Right renal cortex interstitium (tissue), 3 donors: Measurements from ENCODE around the gene RAB31. TPM values are rescaled to one million over a fixed set of nuclear protein-coding genes. Genes with fewer than 3 reads are reported as not detected.

Experiments used
- DNase-seq, 3 donors: peaks; one replicate each; pipeline ENCODE4 v3.0.0-alpha.2; 2013; ENCODE audit warnings: low read depth in 3 of 3, low spot score in 2 of 3
- polyA plus RNA-seq, 3 donors: library from polyadenylated mRNA; unstranded; fragments of 120-200 nt; gene quantifications; one replicate each; pipeline ENCODE4 v1.2.1, GENCODE V29; 2013; ENCODE audit not compliant: insufficient read length in 3 of 3

The RAB31 gene
- polyA plus RNA-seq, 3 donors = 32.0 to 34.0 (median 32.3) TPM

DNA sequence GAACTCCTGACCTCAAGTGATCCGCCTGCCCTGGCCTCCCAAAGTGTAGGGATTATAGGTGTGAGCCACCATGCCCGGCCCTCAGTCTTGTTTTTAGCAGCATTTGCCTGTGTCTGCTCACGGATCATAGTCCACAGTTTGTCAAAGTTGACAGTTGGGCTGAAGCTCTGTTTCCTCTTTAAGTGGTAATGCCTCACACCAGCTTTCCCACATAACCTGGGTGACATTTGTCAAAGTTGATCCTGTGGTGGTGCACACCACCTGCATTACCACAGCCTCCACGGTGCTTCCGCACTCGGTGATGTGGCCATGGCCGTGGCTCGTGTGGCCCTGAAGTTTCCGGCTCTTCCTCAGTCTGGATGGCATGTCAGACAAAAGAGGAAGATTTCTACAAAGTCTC is 27.1 kb downstream of the RAB31 start:
- no peak for DNase-seq

DNA sequence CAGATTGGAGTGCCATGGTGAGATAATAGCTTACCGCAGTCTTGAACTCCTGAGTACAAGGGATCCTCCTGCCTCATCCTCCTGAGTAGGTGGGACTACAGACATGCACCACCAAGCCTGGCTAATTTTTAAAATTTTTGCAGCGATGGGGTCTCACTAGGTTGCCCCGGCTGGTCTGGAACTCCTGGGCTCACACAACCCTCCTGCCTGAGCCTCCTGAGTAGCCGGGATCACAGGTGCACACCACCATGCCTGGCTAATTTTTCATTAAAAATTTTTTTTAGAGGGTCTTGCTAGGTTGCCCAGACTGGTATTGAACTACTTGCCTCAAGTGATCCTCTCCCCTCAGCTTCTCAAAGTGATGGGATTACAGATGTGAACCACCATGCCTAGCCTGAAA is 27.8 kb downstream of the RAB31 start:
- DNase-seq = no peak

DNA sequence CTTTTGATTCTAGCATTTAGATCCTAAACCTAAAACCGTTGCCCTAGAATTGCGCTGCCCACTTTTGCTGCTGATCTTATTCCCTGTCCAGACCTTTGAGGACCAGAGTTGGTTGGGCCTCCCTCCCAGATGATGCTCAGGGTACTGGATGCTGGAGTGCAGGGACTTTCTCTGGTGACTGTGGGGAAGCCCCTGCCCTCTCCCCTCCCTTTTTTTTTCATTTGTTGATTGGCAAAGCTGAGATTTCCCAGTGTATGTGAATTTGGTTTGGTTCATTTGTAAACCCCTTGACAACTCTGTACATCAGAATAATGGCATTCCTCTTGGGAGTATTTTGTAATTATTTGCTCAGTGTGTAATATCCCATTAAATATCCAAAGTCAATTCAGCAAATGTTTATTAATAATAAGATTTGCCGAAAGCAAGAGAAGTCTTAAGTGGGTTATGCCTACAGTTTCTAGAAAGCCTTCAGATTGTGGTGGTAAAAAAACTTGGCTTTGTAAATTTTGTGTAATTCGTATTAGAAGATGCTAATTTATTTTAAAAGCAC is 28.3 kb downstream of the RAB31 start:
- no peak for DNase-seq

DNA sequence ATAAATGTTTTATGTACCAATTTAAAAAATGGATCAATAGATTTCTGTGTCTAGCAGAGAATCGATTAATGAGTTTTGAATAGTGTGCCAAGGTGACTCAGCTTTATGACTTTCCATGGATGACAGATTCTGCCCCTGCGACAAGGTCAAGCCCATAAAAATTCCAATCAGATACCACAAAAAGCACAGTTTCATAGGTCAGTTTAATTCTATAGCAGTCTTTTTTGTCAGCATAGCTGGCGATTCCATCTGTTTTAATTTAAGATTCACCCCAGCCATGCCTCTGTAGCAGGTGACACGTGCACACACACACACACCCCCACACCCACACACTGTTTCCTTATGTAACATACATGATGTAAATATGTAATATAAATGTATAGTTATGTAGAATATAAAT is 28.9 kb downstream of the RAB31 start:
- DNase-seq = no peak

DNA sequence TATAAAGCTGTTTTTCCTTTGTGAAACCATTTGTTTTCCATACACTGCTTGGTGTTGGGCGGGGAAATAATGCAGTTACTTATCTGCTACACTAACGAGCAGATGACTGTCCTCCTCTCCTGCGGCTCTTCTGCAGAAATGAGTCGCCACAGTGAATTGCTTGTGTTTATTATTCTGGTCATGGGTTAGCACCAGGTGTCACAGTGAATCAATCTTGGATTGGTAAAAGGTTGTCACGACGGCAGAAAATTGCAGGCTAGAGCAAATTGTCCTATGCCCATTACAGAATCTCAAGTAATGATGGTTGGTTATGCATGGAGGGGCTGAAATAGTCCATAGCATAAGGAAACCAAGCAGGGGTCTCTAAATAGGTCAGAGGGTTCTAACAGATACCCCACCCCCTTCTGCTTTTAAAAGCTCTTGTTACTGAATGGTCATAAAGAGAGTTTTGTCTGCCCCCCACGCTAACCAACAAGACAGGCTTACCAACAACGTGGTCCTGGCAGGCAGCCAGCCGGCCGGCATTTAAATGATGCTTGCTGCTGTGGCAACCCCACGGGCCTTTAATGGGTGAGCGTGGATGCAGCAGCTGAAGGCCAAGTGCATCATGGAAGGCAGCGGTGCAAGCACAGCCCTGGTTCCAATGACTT is 29.5 kb downstream of the RAB31 start:
- DNase-seq = no peak

DNA sequence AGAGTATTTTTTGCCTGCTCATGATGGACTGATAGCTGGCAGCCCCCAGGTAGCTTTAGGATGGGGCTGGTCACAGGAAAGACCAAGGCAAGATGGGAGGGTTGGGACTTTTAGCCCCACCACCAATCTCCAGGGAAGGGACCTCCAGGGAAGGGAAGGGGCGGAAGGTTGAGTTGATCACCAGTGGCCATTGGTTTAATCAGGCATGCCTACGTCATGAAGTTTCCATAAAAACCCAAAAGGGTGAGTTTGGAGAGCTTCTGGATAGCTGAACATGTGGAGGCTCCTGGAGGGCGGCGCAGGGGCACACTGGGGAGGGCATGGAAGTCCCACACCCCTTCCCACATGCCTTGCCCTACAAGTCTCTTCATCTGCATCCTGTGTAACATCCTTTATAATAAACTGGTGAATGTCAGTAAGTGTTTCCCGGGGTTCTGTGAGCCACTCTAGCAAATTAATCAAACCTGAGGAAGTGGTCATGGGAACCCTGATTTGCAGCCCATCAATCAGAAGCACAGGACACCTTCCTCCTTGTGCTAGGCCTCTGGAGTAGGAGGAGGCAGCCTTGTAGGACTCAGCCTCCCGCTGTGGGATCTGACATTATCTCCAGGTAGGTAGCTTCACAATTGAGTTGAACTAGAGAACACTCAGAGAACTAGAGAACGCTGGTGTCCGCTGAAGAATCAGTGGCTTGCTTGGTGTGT is 30.3 kb downstream of the RAB31 start:
- DNase-seq = no peak

DNA sequence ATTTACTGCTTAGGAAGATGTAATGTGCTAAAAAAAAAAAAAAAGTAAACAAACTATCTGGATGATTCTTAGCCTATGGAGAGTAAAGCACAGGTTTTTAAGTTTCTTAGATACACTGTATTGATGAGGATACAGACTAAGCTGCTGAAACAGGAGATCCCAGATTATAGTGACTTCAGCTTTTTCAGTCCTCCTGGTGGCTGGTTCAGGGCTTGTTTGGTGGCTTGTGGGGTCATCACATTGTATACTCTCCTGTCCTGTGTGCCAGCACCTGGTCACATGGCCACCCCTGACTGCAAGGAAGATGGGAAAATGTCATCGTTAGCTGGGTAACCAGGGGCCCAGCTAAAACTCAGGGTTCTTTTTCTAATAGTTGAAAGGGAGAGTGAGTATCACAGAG is 31.4 kb downstream of the RAB31 start:
- no peak for DNase-seq

DNA sequence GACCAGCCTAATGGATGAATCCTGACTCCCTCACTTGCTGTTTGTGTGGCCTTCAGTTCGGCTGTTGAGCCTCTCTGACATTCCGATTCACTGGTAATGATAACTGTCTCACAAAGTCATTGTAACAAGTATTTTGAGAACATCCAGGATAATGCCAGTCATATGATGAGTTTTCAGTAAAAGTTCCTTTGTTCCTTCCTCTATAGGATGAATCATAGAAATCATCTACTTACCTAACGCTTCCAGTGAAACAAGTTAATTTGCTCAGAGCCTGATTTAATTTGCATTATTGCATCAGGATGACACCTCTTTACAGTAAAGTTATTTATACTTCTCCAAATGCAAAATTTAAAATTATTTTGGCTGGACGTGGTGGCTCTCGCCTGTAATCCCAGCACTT is 32.0 kb downstream of the RAB31 start:
- no peak for DNase-seq

DNA sequence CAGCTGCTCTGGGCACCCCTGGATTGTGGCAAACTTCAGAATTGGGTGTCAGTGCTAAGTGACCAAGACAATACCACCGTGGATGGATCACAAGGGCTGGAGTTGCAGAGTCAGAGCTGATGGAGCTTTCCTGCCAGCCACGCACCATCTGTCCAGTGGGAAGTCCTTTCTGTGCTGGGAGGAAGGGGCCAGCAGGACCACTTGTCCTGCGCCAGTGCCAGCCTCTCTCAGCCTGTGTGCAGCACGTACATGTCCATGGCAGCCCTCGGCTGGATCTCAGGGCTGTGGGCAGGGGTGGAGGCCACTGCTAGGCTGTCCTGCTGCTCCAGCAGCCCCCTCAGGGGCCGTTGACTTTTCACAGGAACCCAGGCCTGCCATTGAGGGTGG is 33.3 kb downstream of the RAB31 start:
- no peak for DNase-seq

DNA sequence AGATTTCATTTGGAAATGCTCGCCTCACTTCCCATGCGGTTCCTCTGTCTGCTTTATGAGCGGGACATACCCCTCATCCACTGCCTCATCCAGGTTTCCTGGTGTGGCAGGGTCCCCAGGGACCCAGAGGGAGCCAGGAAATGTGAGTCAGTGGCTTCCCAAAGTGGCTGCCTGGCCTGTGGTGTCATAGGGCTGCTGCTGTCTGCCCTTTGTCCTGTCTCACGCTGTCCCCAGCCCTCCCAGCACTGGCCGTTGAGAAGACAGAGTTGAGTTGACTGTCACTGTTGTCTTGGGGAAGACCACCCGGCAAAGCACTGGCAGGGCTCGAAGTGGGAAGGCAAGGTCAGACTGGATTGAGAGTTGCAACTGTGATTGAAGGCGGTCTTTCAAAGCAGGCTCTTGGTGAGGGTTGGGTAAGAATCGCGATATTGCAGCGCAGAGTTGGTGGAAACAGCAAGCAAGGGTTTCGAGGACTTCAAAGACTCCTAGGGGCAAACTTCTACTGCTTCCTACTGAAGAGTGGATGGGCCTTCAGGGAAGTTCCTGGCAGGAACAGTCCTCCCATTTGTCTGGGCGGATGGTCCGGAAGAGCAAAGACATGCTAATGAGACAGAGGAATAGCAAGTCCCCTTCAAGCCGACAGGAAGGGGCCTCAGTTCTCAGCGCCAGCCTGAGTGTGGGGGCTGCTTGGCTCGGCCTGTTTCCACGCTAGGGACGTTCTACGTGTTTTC is 33.9 kb downstream of the RAB31 start:
- DNase-seq = no peak

DNA sequence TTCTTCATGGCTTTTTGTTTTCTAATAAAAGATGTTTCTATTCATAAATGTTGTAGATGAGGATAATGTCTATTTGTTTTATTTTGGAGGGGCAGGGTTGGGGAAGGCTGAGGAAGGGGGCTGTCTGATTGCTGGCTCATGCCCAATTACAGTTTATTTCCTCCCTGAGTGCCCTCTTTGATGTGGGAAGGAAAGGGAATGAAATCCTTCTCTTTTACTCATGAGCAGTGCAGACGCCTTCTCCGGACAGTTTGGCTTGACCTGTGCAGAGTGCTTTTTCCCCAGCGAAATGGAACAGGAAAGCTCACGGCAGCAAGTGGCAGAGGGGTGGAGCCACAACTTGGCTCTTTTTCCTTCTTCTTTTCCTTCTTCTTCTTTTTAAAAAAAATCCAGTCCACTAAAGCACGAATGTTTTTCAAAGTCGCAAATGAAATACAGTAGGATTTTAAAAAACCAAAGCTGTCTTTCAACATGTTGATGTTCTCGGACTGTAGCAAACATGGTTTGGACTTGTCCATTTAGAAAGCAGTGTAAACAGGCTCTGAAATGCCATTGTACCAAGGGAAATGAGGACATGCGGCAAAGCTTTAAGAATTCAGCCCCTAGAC is 34.5 kb downstream of the RAB31 start:
- no peak for DNase-seq

DNA sequence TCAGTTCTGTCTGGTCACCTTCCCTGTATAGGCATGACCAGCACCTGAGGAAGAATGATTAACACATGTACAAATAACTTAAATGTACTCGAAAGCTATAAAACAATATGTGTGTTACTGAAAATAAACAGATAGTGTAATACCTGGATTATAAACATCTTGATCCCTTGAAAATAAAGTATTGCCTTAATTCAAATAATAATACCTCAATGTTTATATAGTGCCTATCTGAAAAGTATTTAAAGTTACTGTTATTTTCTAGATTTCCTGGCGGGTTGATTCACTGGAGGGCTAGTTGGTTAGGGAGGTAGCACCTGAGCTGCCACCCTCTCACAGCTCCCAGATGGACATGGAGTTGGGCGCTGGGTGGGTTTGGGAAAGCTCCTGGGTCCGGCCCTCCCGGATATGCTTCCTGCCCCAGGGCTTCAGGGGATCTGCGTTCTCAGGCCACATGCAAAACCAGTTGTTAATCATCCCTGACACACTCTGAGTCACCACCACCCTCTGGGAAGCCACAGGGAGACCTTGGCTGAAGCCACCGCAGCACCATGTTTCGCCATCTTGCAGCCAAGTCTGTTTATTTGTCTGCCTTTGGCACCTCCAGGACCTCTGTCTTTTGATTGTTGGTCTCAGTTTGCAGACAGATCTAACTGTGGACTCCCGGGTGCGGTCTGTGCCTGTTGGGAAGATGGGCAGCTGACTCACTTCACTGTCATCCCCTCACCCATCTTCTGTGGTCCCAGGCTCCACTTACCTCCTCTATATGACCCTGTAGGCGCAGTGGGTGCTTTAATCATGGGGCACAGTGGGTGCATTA is 35.3 kb downstream of the RAB31 start:
- no peak for DNase-seq

DNA sequence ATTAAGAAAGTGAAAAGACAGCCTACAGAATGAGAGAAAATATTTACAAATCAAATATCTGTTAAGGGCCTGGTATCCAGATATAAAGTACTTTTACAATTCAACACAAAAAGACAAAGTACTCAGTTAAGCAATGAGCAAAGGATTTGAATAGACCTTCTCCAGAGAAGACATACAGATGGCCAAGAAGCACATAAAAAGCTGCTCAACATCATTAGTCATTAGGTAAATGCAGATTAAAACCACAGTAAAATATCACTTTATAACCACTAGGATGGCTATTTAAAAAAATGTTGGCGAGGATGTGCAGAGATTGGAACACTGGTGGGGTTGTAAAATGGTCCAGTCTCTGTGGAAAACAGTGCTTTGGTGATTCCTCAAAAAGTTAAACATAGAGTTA is 38.9 kb downstream of the RAB31 start:
- DNase-seq = no peak

DNA sequence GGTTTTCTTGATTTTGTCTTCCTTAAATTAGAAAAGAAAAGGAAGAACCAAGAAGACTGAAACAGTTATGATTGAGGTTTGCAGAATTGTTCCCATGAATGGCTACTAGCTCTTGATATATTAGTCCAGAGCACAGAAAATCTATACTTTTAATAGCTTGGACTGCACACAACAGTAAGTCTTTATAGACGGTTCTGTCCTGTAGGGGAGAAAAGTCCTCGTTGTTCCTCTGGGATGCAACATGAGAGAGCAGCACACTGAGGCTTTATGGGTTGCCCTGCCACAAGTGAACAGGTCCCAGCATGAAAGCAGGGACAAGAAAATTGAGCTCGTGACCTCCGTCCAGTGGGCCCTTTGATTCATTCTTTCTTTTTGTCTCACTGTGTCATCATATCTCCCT is 41.5 kb downstream of the RAB31 start:
- no peak for DNase-seq

DNA sequence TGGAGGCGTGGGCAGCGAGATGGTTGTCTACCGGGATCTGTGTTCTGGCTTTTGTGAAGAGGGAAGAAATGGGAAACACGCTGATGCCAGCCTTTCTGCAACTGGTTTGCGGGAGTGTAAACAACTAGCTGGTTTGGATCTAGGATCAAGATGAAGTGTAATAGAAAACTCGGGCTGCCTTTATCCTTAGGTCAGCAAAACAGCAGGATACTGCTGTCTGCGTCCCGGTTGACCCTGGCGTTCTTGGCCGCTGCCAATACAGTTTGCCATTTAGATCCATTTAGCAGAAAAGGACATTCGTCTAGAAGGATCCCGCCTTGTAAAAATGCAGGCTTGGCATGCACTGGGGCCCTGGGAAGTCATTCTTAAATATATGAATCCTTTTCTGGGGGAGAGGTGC is 42.0 kb downstream of the RAB31 start:
- DNase-seq = no peak

DNA sequence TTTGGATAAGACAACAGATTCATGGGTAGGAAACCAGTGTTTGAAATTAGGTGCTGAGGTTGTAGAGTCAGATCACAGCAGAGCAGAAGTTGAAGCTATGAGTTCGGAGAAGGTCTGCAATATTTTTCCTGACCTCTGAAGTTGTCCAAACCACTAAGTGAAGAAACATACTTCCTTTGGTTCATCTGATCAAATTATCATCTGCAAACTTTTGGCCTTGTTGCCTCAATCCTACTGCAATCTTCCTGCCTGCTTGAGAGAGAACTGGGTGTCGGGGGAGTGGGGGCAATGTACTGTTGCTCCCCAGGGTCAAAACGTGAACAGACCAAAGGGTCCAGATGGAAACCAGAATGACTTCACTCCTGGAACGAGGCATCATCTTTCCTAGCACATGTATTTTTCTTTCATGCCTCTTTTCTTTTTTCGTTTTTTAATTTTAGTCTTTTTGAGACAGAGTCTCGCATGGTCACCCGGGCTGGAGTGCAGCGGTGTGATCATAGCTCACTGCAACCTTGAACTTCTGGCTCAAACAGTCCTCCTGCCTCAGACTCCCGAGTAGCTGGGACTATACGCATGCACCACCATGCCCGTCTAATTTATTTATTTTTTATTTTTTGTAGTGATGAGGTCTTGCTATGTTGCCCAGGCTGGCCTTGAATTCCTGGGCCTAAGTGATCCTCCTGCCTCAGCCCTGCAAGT is 42.7 kb downstream of the RAB31 start:
- DNase-seq = no peak

DNA sequence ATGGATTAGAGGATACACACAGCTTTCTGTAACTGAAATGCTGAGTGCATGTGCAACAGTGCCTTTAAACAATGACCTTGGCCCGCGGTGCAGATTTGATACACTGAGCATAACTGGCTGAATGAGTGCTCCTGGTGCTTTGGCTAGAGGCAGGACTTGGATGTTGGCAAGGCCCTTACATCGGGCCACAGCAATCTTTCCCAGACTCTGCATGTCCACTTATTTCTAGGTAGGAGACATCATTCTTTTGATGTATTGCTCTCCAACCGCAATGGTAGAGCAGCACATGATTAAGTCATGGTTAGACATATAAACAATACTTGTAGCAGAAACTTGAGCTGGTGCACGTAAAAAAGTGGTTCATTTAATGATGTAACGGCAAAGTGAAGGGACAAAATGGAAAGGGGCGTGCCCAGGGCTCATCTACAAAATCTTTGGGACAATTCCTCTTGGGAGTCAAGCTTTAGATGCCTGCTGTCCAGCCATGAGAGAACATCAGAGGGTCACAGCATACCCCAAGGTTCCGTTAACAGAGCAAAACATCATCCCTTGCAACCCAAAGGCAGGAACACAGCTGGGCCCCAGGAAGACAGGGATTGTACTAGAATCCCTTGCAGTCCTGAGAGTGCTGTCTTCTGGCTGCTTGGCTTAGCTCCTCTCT is 43.4 kb downstream of the RAB31 start:
- no peak for DNase-seq

DNA sequence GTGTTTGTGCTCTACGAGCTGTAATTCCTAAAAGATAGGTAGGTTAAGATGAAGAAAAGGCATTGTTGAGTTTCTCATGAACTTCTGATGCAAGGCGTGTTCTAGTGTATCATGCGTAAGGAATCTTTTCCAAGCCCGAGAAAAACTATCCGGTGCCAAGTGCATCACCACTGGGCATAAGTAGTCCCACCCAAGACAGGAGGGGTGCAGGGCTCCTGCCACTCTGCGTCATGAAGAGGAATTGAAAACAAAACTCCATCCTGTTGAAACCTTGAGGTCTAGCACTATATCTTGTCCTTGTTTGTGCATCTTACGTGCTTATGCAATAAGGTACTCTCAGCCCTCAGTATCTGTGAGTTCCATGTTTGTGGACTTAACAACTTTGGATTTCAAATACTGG is 45.7 kb downstream of the RAB31 start:
- no peak for DNase-seq

DNA sequence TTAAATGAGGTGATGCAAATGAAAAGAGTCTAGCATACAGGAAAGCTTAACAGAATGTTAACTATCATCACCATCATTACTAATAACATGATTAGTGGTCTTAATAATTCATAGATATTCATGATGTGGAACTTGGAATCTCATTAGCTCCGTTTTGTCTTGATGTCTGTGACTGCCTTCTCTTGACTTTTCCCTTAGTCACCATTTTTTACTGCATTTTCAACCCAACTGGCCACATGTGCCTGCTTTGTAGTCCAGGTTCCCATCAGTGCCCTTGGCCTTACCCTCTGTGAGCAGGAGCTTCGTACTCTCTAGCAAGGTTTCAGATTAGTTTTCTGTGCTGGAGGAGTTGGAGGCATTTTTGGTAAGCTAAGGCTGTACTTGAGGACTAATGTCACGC is 47.0 kb downstream of the RAB31 start:
- DNase-seq = no peak
